Measurements from ENCODE around the gene BRS3.
"Not testable (repeated sequence)": the region's sequence is repeated elsewhere in the genome, so short reads cannot be mapped to it uniquely, and the experiment has no call there.

Gene BRS3

GRCh38 chrX:136487647-136488046 lies at the start of gene BRS3:
BRS3 (plus strand) TSS chrX:136487947; CDS start chrX:136488115, 168 bp downstream.
- Histone ChIP-seq H3K9ac (ENCODE audit: insufficient read length) (no peak within 1 kb of the TSS), H3K36me3 (ENCODE audit: insufficient read depth, low read length) (no peaks in the 10 kb centered on the region), H3K27ac (no peak within 1 kb of the TSS), H3K4me3 (no peak within 1 kb of the TSS), H3K9me3 (ENCODE audit: low read depth, low read length) (no peaks in the 10 kb centered on the region)
- no peak for TF ChIP-seq EZH2 (IDR thresholded peaks at IDR 0.05)
- TF ChIP-seq POLR2AphosphoS5 (IDR thresholded peaks at IDR 0.05; ENCODE audit: borderline replicate concordance, low read depth, low read length): no peak
- no peak for TF ChIP-seq FOXP2 (optimal IDR thresholded peaks at IDR 0.05; ENCODE audit: control extremely low read depth, extremely low read length, insufficient read depth)
- no peak for DNase-seq (ENCODE audit: low read depth, low spot score)

GRCh38 chrX:136438192-136438591 lies 49.6 kb upstream of the BRS3 start:
- TF ChIP-seq EZH2 (IDR thresholded peaks at IDR 0.05) (no peak), POLR2AphosphoS5 (IDR thresholded peaks at IDR 0.05; ENCODE audit: borderline replicate concordance, low read depth, low read length) (no peak), FOXP2 (optimal IDR thresholded peaks at IDR 0.05; ENCODE audit: control extremely low read depth, extremely low read length, insufficient read depth) (no peak)
- no peak overlapping the region for H3K9ac ChIP-seq (ENCODE audit: insufficient read length)
- H3K4me3 ChIP-seq: no peak overlapping the region
- no peaks in the 10 kb centered on the region for H3K36me3 ChIP-seq (ENCODE audit: insufficient read depth, low read length)
- no peaks in the 10 kb centered on the region for H3K9me3 ChIP-seq (ENCODE audit: low read depth, low read length)
- no peak overlapping the region for H3K27ac ChIP-seq
- DNase-seq (ENCODE audit: low read depth, low spot score): no peak

- not testable (repeated sequence) for H3K27ac ChIP-seq; H3K36me3 ChIP-seq (ENCODE audit: insufficient read depth, low read length); H3K9ac ChIP-seq (ENCODE audit: insufficient read length); DNase-seq (ENCODE audit: low read depth, low spot score); H3K9me3 ChIP-seq (ENCODE audit: low read depth, low read length); H3K4me3 ChIP-seq
These were observed 42.1 kb upstream of the BRS3 start for GRCh38 chrX:136445674-136446073.

- H3K4me3 ChIP-seq: no peak overlapping the region
- H3K27ac ChIP-seq: no peak overlapping the region
- no peaks in the 10 kb centered on the region for H3K9me3 ChIP-seq (ENCODE audit: low read depth, low read length)
- no peak overlapping the region for H3K9ac ChIP-seq (ENCODE audit: insufficient read length)
- no peaks in the 10 kb centered on the region for H3K36me3 ChIP-seq (ENCODE audit: insufficient read depth, low read length)
- no peak for DNase-seq (ENCODE audit: low read depth, low spot score)
- TF ChIP-seq POLR2AphosphoS5 (IDR thresholded peaks at IDR 0.05; ENCODE audit: borderline replicate concordance, low read depth, low read length): no peak
- no peak for TF ChIP-seq EZH2 (IDR thresholded peaks at IDR 0.05)
- no peak for TF ChIP-seq FOXP2 (optimal IDR thresholded peaks at IDR 0.05; ENCODE audit: control extremely low read depth, extremely low read length, insufficient read depth)
These were observed 41.5 kb upstream of the BRS3 start for GRCh38 chrX:136446208-136446607.

- no peak for DNase-seq (ENCODE audit: low read depth, low spot score)
- TF ChIP-seq EZH2 (IDR thresholded peaks at IDR 0.05): no peak
- TF ChIP-seq POLR2AphosphoS5 (IDR thresholded peaks at IDR 0.05; ENCODE audit: borderline replicate concordance, low read depth, low read length): no peak
- TF ChIP-seq FOXP2 (optimal IDR thresholded peaks at IDR 0.05; ENCODE audit: control extremely low read depth, extremely low read length, insufficient read depth): no peak
- H3K4me3 ChIP-seq: no peak overlapping the region
- H3K9ac ChIP-seq (ENCODE audit: insufficient read length): no peak overlapping the region
- H3K27ac ChIP-seq: no peak overlapping the region
- no peaks in the 10 kb centered on the region for H3K9me3 ChIP-seq (ENCODE audit: low read depth, low read length)
- no peaks in the 10 kb centered on the region for H3K36me3 ChIP-seq (ENCODE audit: insufficient read depth, low read length)
These were observed 40.4 kb upstream of the BRS3 start for GRCh38 chrX:136447308-136447707.

- H3K27ac ChIP-seq: no peak overlapping the region
- H3K9me3 ChIP-seq (ENCODE audit: low read depth, low read length): no peaks in the 10 kb centered on the region
- no peak overlapping the region for H3K4me3 ChIP-seq
- no peak overlapping the region for H3K9ac ChIP-seq (ENCODE audit: insufficient read length)
- no peaks in the 10 kb centered on the region for H3K36me3 ChIP-seq (ENCODE audit: insufficient read depth, low read length)
- TF ChIP-seq EZH2 (IDR thresholded peaks at IDR 0.05): no peak
- TF ChIP-seq POLR2AphosphoS5 (IDR thresholded peaks at IDR 0.05; ENCODE audit: borderline replicate concordance, low read depth, low read length): no peak
- TF ChIP-seq FOXP2 (optimal IDR thresholded peaks at IDR 0.05; ENCODE audit: control extremely low read depth, extremely low read length, insufficient read depth): no peak
- no peak for DNase-seq (ENCODE audit: low read depth, low spot score)
These were observed 39.8 kb upstream of the BRS3 start for GRCh38 chrX:136447968-136448367.

- DNase-seq (ENCODE audit: low read depth, low spot score): no peak
- Histone ChIP-seq H3K9ac (ENCODE audit: insufficient read length) (no peak overlapping the region), H3K36me3 (ENCODE audit: insufficient read depth, low read length) (no peaks in the 10 kb centered on the region), H3K27ac (no peak overlapping the region), H3K4me3 (no peak overlapping the region), H3K9me3 (ENCODE audit: low read depth, low read length) (no peaks in the 10 kb centered on the region)
- no peak for TF ChIP-seq FOXP2 (optimal IDR thresholded peaks at IDR 0.05; ENCODE audit: control extremely low read depth, extremely low read length, insufficient read depth)
- TF ChIP-seq POLR2AphosphoS5 (IDR thresholded peaks at IDR 0.05; ENCODE audit: borderline replicate concordance, low read depth, low read length): no peak
- TF ChIP-seq EZH2 (IDR thresholded peaks at IDR 0.05): no peak
These were observed 37.5 kb upstream of the BRS3 start for GRCh38 chrX:136450050-136450830.

- Histone ChIP-seq H3K4me3 (no peak overlapping the region), H3K27ac (no peak overlapping the region), H3K9ac (ENCODE audit: insufficient read length) (no peak overlapping the region), H3K9me3 (ENCODE audit: low read depth, low read length) (no peaks in the 10 kb centered on the region), H3K36me3 (ENCODE audit: insufficient read depth, low read length) (no peaks in the 10 kb centered on the region)
- DNase-seq (ENCODE audit: low read depth, low spot score): no peak
- no peak for TF ChIP-seq POLR2AphosphoS5 (IDR thresholded peaks at IDR 0.05; ENCODE audit: borderline replicate concordance, low read depth, low read length)
- no peak for TF ChIP-seq FOXP2 (optimal IDR thresholded peaks at IDR 0.05; ENCODE audit: control extremely low read depth, extremely low read length, insufficient read depth)
- TF ChIP-seq EZH2 (IDR thresholded peaks at IDR 0.05): no peak
These were observed 35.1 kb upstream of the BRS3 start for GRCh38 chrX:136452614-136453013.

- no peak overlapping the region for H3K9ac ChIP-seq (ENCODE audit: insufficient read length)
- no peaks in the 10 kb centered on the region for H3K36me3 ChIP-seq (ENCODE audit: insufficient read depth, low read length)
- TF ChIP-seq EZH2 (IDR thresholded peaks at IDR 0.05) (no peak), POLR2AphosphoS5 (IDR thresholded peaks at IDR 0.05; ENCODE audit: borderline replicate concordance, low read depth, low read length) (no peak), FOXP2 (optimal IDR thresholded peaks at IDR 0.05; ENCODE audit: control extremely low read depth, extremely low read length, insufficient read depth) (no peak)
- H3K4me3 ChIP-seq: no peak overlapping the region
- H3K9me3 ChIP-seq (ENCODE audit: low read depth, low read length): no peaks in the 10 kb centered on the region
- no peak overlapping the region for H3K27ac ChIP-seq
- no peak for DNase-seq (ENCODE audit: low read depth, low spot score)
These were observed 34.6 kb upstream of the BRS3 start for GRCh38 chrX:136453114-136453513.
